Osteoblast (primary cell): ENCODE data around the gene SOX11. TPM values are rescaled to one million over a fixed set of nuclear protein-coding genes. Genes with fewer than 3 reads are reported as not detected.

Experiments
- DNase-seq: peaks from one replicate; pipeline ENCODE4 v3.0.0; 2011; ENCODE audit warnings: low spot score, mixed read lengths; ENCODE audit not compliant: insufficient read length; ENCODE audit errors: missing footprints
- H2AFZ ChIP-seq: 2 replicates; pipeline ENCODE4 v1.6.0; 2011; ENCODE audit warnings: mild to moderate bottlenecking, low read length
- H3K27ac ChIP-seq: 2 replicates; pipeline ENCODE4 v1.5.1; 2011; ENCODE audit warnings: mild to moderate bottlenecking, low read depth, low read length, moderate library complexity
- H3K27me3 ChIP-seq: 2 replicates; pipeline ENCODE4 v1.6.0; 2012; ENCODE audit warnings: mild to moderate bottlenecking, control low read depth, inconsistent platforms, low read length, moderate library complexity; ENCODE audit not compliant: insufficient read depth
- H3K36me3 ChIP-seq: 2 replicates; pipeline ENCODE4 v1.5.1; 2011; ENCODE audit warnings: mild to moderate bottlenecking, low read length, control low read depth, moderate library complexity; ENCODE audit not compliant: insufficient read depth
- H3K4me1 ChIP-seq: 2 replicates; pipeline ENCODE4 v1.5.1; 2011; ENCODE audit warnings: mild to moderate bottlenecking, low read length, control low read depth, moderate library complexity; ENCODE audit not compliant: insufficient read depth
- H3K4me2 ChIP-seq: 2 replicates; pipeline ENCODE4 v1.6.0; 2011; ENCODE audit warnings: mild to moderate bottlenecking, low read length; ENCODE audit not compliant: insufficient read depth
- H3K4me3 ChIP-seq: fragments of 200-600 bp; sonication (generic); 3 replicates; pipeline ENCODE4 v1.5.1; 2012; ENCODE audit warnings: mild to moderate bottlenecking, low read length, inconsistent platforms; ENCODE audit not compliant: insufficient read depth
- H3K79me2 ChIP-seq: 2 replicates; pipeline ENCODE4 v1.6.0; 2012; ENCODE audit warnings: mild to moderate bottlenecking, low read length, control low read depth, inconsistent platforms; ENCODE audit not compliant: insufficient read depth
- H3K9me3 ChIP-seq: 2 replicates; pipeline ENCODE4 v1.5.1; 2011; ENCODE audit warnings: low read depth, low read length, control low read depth
- H4K20me1 ChIP-seq: 2 replicates; pipeline ENCODE4 v1.6.0; 2012; ENCODE audit warnings: mild to moderate bottlenecking, low read length, control low read depth; ENCODE audit not compliant: insufficient read depth
- total RNA-seq: library from RNA; depleted of rRNA; stranded (reverse); fragments of >200 nt; gene quantifications from 2 replicates; pipeline ENCODE4 v1.2.3, GENCODE V29; 2012
- TF ChIP-seq, protein P1 (sequence below): IDR thresholded peaks from 2 replicates; pipeline ENCODE4 v1.5.1; 2011; ENCODE audit warnings: mild to moderate bottlenecking, low read depth, low read length, moderate library complexity; ENCODE audit errors: extremely low read depth

Gene SOX11
- total RNA-seq, 1 donor: 0.72 TPM

DNA sequence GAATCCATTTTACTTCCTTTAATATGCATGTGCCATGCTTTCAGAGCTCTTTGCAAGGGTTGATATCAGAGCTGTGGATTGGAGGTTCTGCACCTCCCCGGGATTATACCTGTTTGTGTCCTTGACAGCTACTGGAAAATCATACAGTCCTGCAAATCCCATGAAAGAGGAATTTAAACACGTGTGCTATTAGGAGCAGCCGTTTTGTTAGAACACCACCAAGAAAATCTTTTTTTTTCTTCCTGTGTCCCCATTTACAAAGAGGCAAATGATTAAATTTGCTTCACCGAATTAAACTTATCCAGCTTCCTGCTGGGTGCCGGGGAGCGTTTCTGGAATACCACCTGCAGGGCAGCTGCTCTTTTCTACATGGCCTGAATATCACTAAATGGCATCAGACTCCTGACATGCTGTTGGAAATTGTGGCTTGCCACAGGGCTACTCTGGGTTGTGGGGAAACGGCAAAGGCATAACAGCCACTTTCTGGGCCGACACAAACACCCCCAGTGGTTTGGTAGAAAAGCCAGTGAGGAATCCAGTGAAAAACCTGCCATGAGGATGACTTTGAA, 23.4 kb upstream of the SOX11 start:
- no peaks in the 10 kb centered on the region for H3K36me3 ChIP-seq
- H3K4me3 ChIP-seq: no peak overlapping the region
- TF ChIP-seq, protein P1, sequence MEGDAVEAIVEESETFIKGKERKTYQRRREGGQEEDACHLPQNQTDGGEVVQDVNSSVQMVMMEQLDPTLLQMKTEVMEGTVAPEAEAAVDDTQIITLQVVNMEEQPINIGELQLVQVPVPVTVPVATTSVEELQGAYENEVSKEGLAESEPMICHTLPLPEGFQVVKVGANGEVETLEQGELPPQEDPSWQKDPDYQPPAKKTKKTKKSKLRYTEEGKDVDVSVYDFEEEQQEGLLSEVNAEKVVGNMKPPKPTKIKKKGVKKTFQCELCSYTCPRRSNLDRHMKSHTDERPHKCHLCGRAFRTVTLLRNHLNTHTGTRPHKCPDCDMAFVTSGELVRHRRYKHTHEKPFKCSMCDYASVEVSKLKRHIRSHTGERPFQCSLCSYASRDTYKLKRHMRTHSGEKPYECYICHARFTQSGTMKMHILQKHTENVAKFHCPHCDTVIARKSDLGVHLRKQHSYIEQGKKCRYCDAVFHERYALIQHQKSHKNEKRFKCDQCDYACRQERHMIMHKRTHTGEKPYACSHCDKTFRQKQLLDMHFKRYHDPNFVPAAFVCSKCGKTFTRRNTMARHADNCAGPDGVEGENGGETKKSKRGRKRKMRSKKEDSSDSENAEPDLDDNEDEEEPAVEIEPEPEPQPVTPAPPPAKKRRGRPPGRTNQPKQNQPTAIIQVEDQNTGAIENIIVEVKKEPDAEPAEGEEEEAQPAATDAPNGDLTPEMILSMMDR: no peak
- no peak for DNase-seq
- H3K4me2 ChIP-seq: no peak overlapping the region
- no peaks in the 10 kb centered on the region for H3K27me3 ChIP-seq
- H3K79me2 ChIP-seq: no peaks in the 10 kb centered on the region
- H3K9me3 ChIP-seq: no peaks in the 10 kb centered on the region
- no peak overlapping the region for H2AFZ ChIP-seq
- no peaks in the 10 kb centered on the region for H3K4me1 ChIP-seq
- no peaks in the 10 kb centered on the region for H4K20me1 ChIP-seq
- no peak overlapping the region for H3K27ac ChIP-seq

DNA sequence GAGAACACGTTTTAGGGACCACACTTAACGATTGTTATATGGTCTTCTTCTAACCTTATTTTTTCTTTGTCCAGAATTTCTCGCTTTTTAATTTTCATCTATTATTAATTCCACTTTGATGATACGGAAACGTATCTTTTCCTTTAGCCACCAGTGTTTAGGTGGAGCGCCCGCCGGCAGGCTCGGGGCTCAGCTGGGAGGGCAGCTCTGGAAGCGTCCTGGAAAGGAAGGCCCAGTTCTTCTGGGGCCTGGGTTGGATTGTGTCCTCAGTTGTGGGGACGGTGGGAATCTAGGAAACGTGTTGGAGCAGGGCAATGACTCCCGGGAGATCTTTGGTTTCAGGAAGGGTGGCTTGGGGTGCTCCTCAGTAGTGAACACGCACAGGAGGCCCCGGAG, 19.4 kb upstream of the SOX11 start:
- no peaks in the 10 kb centered on the region for H3K36me3 ChIP-seq
- H3K4me2 ChIP-seq: no peak overlapping the region
- H3K4me1 ChIP-seq: no peaks in the 10 kb centered on the region
- TF ChIP-seq, protein P1: no peak
- H3K4me3 ChIP-seq: no peak overlapping the region
- no peak for DNase-seq
- no peaks in the 10 kb centered on the region for H3K27me3 ChIP-seq
- no peak overlapping the region for H2AFZ ChIP-seq
- no peaks in the 10 kb centered on the region for H4K20me1 ChIP-seq
- no peaks in the 10 kb centered on the region for H3K9me3 ChIP-seq
- no peaks in the 10 kb centered on the region for H3K79me2 ChIP-seq
- H3K27ac ChIP-seq: no peak overlapping the region

DNA sequence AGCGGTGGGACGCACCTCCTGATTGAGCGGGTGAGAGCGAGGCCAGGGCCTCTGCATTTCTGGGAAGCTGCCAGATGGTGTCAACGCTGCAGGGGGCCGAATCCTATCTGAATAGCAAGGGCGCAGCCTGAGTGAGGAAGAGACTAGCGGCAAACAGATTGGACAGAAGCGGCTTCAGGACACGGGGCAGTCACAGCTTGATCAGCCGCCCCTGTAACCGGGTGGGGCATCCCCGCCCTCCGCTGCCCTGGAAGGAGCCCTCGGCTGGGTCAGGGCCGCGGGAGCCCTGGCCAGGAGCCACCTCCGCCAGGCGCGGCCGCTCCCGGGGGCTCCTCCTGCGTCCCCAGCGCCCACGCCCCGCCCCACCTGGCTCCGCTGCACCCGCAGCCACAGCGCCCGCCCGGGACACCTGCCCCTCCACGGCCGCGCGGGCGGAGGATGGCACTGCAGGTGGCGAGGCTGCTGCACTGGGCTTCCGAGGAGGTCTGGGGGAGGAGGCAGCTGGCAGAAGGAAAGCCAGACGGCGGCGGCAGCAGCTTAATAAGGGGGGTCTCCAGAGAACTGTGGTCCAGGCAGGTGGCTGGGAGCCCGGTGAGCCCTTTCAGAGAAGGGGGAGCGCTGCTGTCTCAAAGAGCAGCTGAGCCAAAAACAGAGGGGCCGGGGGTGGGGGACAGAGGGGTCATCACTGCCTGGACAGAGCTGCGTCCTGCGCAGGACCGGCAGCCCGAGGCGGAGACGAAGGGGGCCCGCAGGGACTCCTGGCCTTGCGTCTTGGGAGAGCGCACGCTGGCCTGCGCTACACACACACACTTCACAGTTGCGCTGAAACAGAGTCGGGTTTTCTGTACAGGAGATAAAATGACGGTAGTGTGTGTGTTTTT, 18.8 kb upstream of the SOX11 start:
- H4K20me1 ChIP-seq: no peaks in the 10 kb centered on the region
- no peak for DNase-seq
- no peaks in the 10 kb centered on the region for H3K79me2 ChIP-seq
- TF ChIP-seq, protein P1: no peak
- no peaks in the 10 kb centered on the region for H3K27me3 ChIP-seq
- H3K4me1 ChIP-seq: no peaks in the 10 kb centered on the region
- no peaks in the 10 kb centered on the region for H3K9me3 ChIP-seq
- no peak overlapping the region for H3K27ac ChIP-seq
- H3K4me2 ChIP-seq: no peak overlapping the region
- H2AFZ ChIP-seq: no peak overlapping the region
- no peak overlapping the region for H3K4me3 ChIP-seq
- no peaks in the 10 kb centered on the region for H3K36me3 ChIP-seq

DNA sequence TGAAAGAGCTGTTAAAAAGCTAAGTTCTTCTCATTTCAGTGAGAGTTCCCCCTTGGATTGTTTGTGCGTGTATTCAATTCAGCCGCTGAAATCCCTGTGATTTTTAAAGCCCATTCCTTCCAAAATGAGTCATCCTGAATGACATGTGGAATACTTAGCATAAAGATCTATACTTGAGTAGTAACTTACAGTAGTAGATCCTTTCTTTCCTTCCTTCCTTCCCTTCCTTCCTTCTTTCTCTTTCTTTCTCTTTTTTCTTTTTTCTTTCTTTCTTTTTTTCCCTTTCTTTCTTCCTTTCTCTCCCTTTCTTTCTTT, 18.2 kb upstream of the SOX11 start:
- H3K27ac ChIP-seq: no peak overlapping the region
- no peak overlapping the region for H3K4me2 ChIP-seq
- no peaks in the 10 kb centered on the region for H3K36me3 ChIP-seq

More for the DNA sequence above, 18.2 kb upstream of the SOX11 start:
- TF ChIP-seq, protein P1: no peak
- H3K27me3 ChIP-seq: no peaks in the 10 kb centered on the region
- H3K4me3 ChIP-seq: no peak overlapping the region
- peak; percentile 29 for DNase-seq
- H3K4me1 ChIP-seq: no peaks in the 10 kb centered on the region
- H3K9me3 ChIP-seq: no peaks in the 10 kb centered on the region
- no peaks in the 10 kb centered on the region for H3K79me2 ChIP-seq
- no peaks in the 10 kb centered on the region for H4K20me1 ChIP-seq
- H2AFZ ChIP-seq: no peak overlapping the region
